SU-DHL-6 (cell line): Measurements from ENCODE around the gene KPNA3.

Source experiments
- H2AFZ ChIP-seq: fragments of 200-600 bp; sonication (generic); 2 replicates; pipeline ENCODE4 v1.6.1; 2014; ENCODE audit warnings: low read depth, mild to moderate bottlenecking, moderate library complexity, mixed read lengths, antibody characterized with exemption, low read length; ENCODE audit not compliant: severe bottlenecking
- H3F3A ChIP-seq: fragments of 200-600 bp; shearing (Covaris generic); 2 replicates; pipeline ENCODE4 v1.6.0; 2016; ENCODE audit warnings: antibody characterized with exemption, mild to moderate bottlenecking; ENCODE audit not compliant: insufficient read depth
- H3K27ac ChIP-seq: fragments of 200-600 bp; sonication (generic); 2 replicates; pipeline ENCODE4 v1.5.1; 2016; ENCODE audit warnings: low read depth, mild to moderate bottlenecking, low read length, moderate library complexity, mixed read lengths
- H3K27me3 ChIP-seq: fragments of 200-600 bp; sonication (generic), shearing (Covaris generic); 2 replicates; pipeline ENCODE4 v1.6.0; 2014; ENCODE audit warnings: mild to moderate bottlenecking, low read length
- H3K36me3 ChIP-seq: fragments of 200-600 bp; sonication (generic); 2 replicates; pipeline ENCODE4 v1.6.1; 2014; ENCODE audit warnings: mild to moderate bottlenecking, low read length, mixed read lengths
- H3K4me2 ChIP-seq: fragments of 300-600, 200-600 bp; shearing (Covaris generic), sonication (generic); 2 replicates; pipeline ENCODE4 v1.6.0; 2014; ENCODE audit warnings: low read length, low read depth, mild to moderate bottlenecking; ENCODE audit not compliant: poor library complexity, severe bottlenecking
- H3K4me3 ChIP-seq: fragments of 200-600 bp; sonication (generic); 2 replicates; pipeline ENCODE4 v1.5.1; 2014; ENCODE audit warnings: antibody characterized with exemption, low read length, mild to moderate bottlenecking, mixed read lengths; ENCODE audit not compliant: insufficient read depth, poor library complexity, severe bottlenecking
- H3K79me2 ChIP-seq: fragments of 200-600 bp; sonication (generic); 2 replicates; pipeline ENCODE4 v1.6.1; 2014; ENCODE audit warnings: mild to moderate bottlenecking, low read length, moderate library complexity; ENCODE audit not compliant: insufficient read depth
- H3K9ac ChIP-seq: fragments of 200-600 bp; sonication (generic); 2 replicates; pipeline ENCODE4 v1.7.0; 2014; ENCODE audit warnings: mild to moderate bottlenecking, low read length
- H3K9me2 ChIP-seq: fragments of 200-600 bp; sonication (generic); replicated peaks from 2 replicates; pipeline ENCODE4 v1.6.1; 2014; ENCODE audit warnings: low read length; ENCODE audit not compliant: insufficient read depth
- H3K9me3 ChIP-seq: fragments of 200-600 bp; sonication (generic); 2 replicates; pipeline ENCODE4 v1.6.1; 2014; ENCODE audit warnings: low read length, mixed read lengths; ENCODE audit not compliant: insufficient read depth
- H4K20me1 ChIP-seq: fragments of 200-600 bp; sonication (generic); 2 replicates; pipeline ENCODE4 v1.6.1; 2014; ENCODE audit warnings: low read depth, mild to moderate bottlenecking, antibody characterized with exemption, low read length, moderate library complexity, mixed read lengths
- CTCF ChIP-seq: fragments of 200-600 bp; sonication (generic); IDR thresholded peaks from one replicate; pipeline ENCODE4 v1.5.1; 2017; ENCODE audit warnings: antibody characterized with exemption, mild to moderate bottlenecking, low read length, moderate library complexity; ENCODE audit not compliant: insufficient read depth, poor library complexity, severe bottlenecking
- EZH2phosphoT487 ChIP-seq: fragments of 200-600 bp; sonication (generic), shearing (Covaris generic); conservative IDR thresholded peaks from 2 replicates; pipeline ENCODE4 v1.6.1; 2018; ENCODE audit warnings: mild to moderate bottlenecking, antibody characterized with exemption, low read length, moderate library complexity, mixed read lengths

Gene KPNA3

GRCh38 chr13:49840266-49840665, 47.8 kb upstream of the KPNA3 start:
- Histone ChIP-seq H3K9me3 (no peaks in the 10 kb centered on the region), H3K4me2 (no peak overlapping the region), H2AFZ (no peak overlapping the region), H3K4me3 (no peak overlapping the region), H3K36me3 (no peaks in the 10 kb centered on the region), H3K9me2 (no peaks in the 10 kb centered on the region), H4K20me1 (no peaks in the 10 kb centered on the region), H3K9ac (no peak overlapping the region), H3K27me3 (no peaks in the 10 kb centered on the region), H3F3A (no peaks in the 10 kb centered on the region), H3K79me2 (no peaks in the 10 kb centered on the region), H3K27ac (no peak overlapping the region)
- TF ChIP-seq EZH2phosphoT487 (no peak), CTCF (no peak)

DNA sequence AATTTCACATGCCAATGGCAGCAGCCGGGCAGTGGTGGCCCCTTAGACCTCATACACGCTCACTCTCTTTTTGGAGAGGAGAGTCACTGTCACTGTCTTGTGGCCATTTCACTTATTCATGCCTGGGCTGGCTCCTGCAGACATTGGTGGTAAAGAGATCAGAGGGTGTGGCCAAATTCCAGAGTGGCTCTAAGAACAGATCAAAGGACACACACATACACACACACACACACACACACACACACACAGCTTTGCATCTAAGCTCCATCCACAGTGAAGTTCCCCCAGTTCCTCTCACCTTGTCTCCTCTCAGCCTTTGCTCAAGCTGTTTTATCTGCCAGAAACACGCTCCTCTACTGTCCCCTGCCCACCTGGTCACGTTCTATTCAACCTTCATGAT, 46.5 kb upstream of the KPNA3 start:
- Histone ChIP-seq H3K9me2 (no peaks in the 10 kb centered on the region), H3K36me3 (no peaks in the 10 kb centered on the region), H3F3A (no peaks in the 10 kb centered on the region), H3K4me2 (no peak overlapping the region), H3K27me3 (no peaks in the 10 kb centered on the region), H3K27ac (no peak overlapping the region), H3K4me3 (no peak overlapping the region), H4K20me1 (no peaks in the 10 kb centered on the region), H2AFZ (no peak overlapping the region), H3K79me2 (no peaks in the 10 kb centered on the region), H3K9ac (no peak overlapping the region), H3K9me3 (no peaks in the 10 kb centered on the region)
- TF ChIP-seq CTCF (no peak), EZH2phosphoT487 (no peak)

DNA sequence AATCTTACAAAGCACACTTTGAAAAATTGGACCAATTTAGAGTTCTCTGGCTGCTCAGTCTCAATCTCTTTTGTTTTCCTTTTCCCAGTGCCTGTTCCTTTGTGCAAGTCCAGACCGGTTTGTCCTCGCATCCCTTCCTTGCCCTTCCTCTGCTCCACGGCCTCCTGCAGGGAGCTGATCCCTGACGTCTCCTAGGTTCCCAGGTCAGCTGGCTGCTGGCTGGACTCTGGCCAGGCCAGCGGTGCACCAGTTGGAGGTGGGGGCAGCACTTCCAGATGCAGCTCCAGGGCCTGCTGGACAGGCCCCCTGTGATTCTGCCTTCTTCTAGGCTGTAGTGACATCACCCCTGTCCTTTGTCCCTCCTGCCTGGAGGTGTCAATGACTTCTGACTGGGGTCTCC, 44.0 kb upstream of the KPNA3 start:
- no peaks in the 10 kb centered on the region for H3K9me3 ChIP-seq
- no peak overlapping the region for H3K4me3 ChIP-seq
- no peaks in the 10 kb centered on the region for H3K36me3 ChIP-seq
- H4K20me1 ChIP-seq = no peaks in the 10 kb centered on the region
- H3K4me2 ChIP-seq = no peak overlapping the region
- no peaks in the 10 kb centered on the region for H3K9me2 ChIP-seq
- H3F3A ChIP-seq = no peaks in the 10 kb centered on the region
- no peaks in the 10 kb centered on the region for H3K27me3 ChIP-seq
- H3K9ac ChIP-seq = no peak overlapping the region
- TF ChIP-seq CTCF (no peak), EZH2phosphoT487 (no peak)
- H3K27ac ChIP-seq = no peak overlapping the region
- H3K79me2 ChIP-seq = no peaks in the 10 kb centered on the region
- H2AFZ ChIP-seq = no peak overlapping the region

DNA sequence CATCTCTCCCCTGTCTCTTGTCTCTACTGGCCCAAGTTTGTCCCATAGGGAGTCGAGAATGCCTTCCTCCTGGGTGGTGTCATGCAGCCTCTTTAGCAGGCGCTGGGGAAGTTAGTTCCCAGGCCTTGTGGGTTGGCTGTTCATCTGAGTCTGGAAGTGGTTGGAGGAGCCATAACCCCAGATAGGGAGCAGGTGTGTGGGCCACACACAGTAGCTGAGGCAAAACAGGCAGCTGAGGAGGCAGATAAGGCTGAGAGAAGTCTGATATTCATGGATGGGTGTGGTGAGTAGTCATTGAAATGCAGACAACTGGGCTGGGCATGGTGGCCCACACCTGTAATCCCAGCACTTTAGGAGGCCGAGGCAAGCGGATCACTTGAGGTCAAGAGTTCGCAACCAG, 40.9 kb upstream of the KPNA3 start:
- H3K27me3 ChIP-seq = no peaks in the 10 kb centered on the region
- H3K9ac ChIP-seq = no peak overlapping the region
- no peaks in the 10 kb centered on the region for H4K20me1 ChIP-seq
- no peak overlapping the region for H3K4me3 ChIP-seq
- no peaks in the 10 kb centered on the region for H3K36me3 ChIP-seq
- H3K79me2 ChIP-seq = no peaks in the 10 kb centered on the region
- no peak overlapping the region for H3K4me2 ChIP-seq
- no peaks in the 10 kb centered on the region for H3F3A ChIP-seq
- no peaks in the 10 kb centered on the region for H3K9me2 ChIP-seq
- TF ChIP-seq CTCF = no peak
- TF ChIP-seq EZH2phosphoT487 = no peak
- H2AFZ ChIP-seq = no peak overlapping the region
- no peaks in the 10 kb centered on the region for H3K9me3 ChIP-seq
- H3K27ac ChIP-seq = no peak overlapping the region
